GM19328 (cell line): ENCODE results near the gene SIK2.
"Not testable (repeated sequence)": the region's sequence is repeated elsewhere in the genome, so short reads cannot be mapped to it uniquely, and the experiment has no call there.

Source experiments
- ATAC-seq: cut with Tn5 transposase; IDR thresholded peaks from one replicate; pipeline ENCODE4 v1.9.1; 2021; ENCODE audit warnings: mild to moderate bottlenecking, moderate library complexity; ENCODE audit not compliant: unreplicated experiment

SIK2 gene

GRCh38 chr11:111620518-111620917, 18.3 kb downstream of the SIK2 start:
- no peak for ATAC-seq

DNA sequence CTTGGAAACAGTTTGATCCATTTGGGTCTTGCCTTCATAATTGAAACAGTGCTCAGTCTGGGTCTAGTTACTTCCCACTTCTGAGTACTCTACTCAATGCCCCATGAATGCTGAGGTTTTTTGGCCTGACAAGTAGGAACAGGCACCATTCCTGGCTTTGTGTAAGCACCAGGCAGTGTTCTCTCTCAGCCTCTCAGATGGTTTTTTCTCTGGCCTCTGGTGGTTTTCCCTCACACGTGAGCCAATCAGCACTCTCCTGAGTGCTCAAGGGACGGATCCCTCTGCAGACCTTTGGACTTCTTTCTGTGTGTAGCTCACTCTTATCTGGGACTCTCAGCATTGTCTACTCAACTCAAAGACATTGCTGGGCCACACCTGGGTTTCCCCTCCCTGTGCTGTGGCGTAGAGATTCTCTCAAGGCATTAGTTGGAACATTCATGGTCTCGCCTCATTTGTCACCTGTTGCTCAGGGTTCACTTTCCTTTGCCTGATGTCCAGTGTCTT, 21.3 kb downstream of the SIK2 start:
- ATAC-seq, result no peak

GRCh38 chr11:111624608-111625007, 22.4 kb downstream of the SIK2 start:
- ATAC-seq, result no peak

GRCh38 chr11:111627591-111627990, 25.3 kb downstream of the SIK2 start:
- ATAC-seq, result no peak

DNA sequence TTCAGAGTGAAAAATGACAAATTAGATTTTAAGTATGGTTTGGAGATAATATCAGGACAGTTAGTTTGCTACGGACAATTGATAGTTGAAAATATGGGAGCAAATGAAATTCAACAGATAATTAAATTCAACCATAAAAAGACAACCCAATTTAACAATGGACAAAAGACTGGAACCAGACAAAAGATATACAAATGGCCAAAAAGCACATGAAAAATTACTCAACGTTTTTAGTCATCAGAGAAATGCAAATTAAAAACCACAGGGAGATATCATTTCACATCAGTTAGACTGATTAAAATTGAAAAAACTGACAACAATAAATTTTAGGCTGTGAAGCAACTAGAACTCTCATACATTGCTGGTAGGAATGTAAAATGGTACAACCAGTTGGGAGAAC, 27.2 kb downstream of the SIK2 start:
- ATAC-seq, result no peak

DNA sequence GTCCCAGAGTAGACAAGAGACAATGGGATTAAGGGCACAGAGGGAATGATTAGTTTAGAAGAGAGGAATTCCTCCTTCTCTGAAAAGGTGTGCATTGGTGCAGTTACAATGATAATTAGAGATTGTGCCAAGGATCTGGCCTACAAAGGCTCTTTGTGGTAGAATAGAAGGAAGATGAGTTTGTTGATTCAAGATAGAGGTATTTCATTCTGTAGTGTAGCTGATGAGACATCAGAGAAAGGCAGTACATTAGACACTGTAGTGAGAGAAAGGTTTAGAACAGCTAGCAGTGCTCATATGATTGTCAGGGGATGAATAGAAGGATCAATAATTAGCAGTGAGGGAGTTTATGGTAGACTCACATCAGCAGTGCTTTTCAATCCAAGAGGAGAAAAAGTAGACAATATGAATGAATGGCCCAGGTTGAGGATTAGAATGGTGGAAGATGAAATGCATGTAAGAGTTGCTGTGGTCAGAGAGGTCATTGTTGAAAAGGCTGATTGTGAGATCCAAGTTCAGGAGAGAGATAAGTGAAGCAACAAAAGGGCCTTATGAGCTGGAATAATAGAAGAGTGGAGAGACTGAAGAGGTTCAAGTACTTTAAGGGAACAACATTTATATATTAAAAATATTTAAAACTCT, 28.9 kb downstream of the SIK2 start:
- ATAC-seq, result no peak

DNA sequence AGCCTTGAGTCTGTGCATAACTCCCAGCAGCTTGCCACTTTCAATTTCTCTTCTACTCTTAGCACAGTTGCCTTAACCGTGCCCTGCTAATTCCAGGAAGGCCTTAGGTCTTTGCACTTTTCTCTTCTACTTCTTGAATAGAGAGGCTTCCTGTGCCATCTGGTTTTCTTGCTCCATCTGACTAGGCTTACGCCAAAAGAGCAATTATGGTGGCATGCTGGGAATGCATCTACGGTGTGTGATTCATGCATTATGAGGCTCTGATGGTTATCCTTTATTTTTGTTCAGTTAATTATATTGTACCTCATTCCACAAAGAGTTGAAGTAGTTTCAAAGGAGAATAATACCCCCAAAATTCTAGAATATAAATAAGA, 29.4 kb downstream of the SIK2 start:
- ATAC-seq, result no peak

- no peak for ATAC-seq
Measured at GRCh38 chr11:111632516-111633220, 30.4 kb downstream of the SIK2 start.

- no peak for ATAC-seq
Measured at GRCh38 chr11:111633248-111633647, 31.0 kb downstream of the SIK2 start.

DNA sequence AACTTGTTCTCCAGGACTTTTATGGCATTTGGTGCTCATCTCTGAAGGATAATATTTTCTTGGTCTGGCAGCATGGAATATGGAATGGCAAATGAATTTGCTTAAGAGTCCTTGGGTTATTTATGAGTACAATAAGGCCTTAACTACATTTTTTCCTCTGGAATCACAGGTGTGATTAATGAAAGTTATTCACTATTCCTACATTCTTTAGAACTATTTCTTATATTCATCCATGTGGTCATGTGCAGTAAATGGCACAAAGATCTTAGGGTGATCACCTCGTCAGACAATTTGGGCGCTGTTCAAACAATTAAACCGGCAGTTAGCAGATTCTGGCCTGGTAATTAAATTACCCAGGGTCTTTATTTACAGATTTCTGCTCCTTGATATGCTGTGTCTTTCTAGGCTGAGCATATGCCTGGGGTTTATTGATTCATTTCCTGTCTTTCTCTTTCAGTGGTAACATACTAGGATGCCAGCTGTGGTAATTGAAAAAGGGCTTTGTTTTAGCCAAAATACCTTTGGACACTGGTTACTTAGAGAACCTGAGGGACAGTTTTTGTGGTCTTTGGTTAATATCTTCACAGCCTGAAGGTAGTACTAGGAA, 31.6 kb downstream of the SIK2 start:
- no peak for ATAC-seq

- ATAC-seq, result no peak
Measured at GRCh38 chr11:111634981-111635705, 32.9 kb downstream of the SIK2 start.

- no peak for ATAC-seq
Measured at GRCh38 chr11:111635706-111636045, 33.4 kb downstream of the SIK2 start.

GRCh38 chr11:111637885-111638284, 35.6 kb downstream of the SIK2 start:
- no peak for ATAC-seq

GRCh38 chr11:111639226-111639925, 37.1 kb downstream of the SIK2 start:
- ATAC-seq, result no peak

GRCh38 chr11:111641339-111642015, 39.2 kb downstream of the SIK2 start:
- no peak for ATAC-seq

DNA sequence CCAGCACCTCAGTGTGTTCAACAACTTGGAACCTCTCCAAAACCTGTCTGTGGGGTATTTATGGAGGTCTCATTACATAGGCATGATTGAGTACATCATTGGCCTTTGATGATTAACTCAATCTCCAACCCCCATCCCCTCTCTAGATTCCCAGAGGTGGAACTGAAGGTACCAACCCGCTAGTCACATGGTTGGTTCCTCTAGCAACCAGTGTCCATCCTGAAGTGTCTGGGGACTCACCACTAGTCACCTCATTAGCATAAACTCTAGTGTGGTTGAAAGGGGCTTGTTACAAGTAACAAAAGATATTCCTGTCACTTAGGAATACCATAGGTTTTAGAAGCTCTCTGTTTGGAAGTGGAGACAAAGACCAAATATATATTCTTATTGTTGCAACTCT, 40.3 kb downstream of the SIK2 start:
- no peak for ATAC-seq

DNA sequence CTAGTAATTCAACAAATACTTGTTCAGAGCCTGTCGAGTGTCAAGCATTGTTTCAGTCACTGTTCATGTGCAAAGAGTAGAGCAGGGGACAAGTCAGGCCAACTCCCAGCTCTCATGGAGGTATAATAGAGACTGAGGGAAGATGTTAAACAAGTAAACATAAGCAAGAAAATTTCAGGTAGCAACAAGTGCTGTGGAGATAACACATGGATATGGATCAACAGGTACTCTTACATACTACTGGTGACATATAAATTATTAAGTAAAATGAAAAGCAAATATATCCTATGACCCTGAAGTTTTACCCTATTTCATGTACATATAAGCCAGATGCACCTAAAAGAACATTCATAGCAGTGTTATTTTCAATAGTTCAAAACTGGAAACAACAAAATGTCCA, 42.7 kb downstream of the SIK2 start:
- no peak for ATAC-seq

DNA sequence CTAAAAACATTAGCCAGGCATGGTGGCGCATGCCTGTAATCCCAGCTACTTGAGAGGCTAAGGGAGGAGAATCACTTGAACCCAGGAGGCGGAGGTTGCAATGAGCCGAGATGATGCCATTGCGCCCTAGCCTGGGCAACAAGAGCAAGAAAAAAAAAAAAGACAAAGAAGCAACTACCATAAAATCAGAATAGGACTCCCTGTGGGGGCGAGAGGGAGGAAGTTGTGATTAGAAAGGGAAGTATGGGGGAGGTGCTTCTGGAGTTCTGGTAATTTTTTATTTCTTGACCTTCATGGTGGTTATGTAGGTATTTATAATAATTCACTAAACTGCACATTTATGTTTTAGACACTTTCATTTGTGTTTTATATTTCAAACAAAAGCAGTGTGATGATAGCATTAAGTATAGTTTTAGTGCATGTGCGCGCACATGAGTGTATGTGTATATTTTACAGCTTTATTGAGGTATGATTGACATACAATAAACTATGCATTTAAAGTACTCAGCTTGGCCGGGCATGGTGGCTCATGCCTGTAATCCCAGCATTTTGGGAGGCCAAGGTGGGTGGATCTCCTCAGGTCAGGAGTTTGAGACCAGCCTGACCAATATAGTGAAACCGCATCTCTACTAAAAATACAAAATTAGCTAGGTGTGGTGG, 43.5 kb downstream of the SIK2 start:
- ATAC-seq, result no peak

DNA sequence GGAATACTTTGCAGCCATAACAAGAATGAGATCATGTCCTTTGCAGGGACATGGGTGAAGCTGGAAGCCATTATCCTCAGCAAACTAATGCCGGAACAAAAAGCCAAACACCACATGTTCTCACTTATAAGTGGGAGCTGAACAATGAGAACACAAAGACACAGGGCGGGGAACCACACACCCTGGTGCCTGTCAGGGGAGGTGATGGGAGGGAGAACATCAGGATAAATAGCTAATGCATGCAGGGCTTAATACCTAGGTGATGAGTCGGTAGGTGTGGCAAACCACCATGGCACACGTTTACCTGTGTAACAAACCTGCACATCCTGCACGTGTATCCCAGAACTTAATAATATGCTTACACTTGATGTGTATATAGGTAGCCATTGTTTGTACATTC, 49.1 kb downstream of the SIK2 start:
- not testable (repeated sequence) for ATAC-seq

GRCh38 chr11:111652184-111652583, 49.9 kb downstream of the SIK2 start:
- no peak for ATAC-seq
